Left renal pelvis (tissue), 4 donors: ENCODE measurements around the gene TEX51. TPM values are rescaled to one million over a fixed set of nuclear protein-coding genes. Genes with fewer than 3 reads are reported as not detected.

Experiments
- DNase-seq, 4 donors: peaks; one replicate each; pipeline ENCODE4 v3.0.0-alpha.2; 2013; ENCODE audit warnings: low read depth in 4 of 4, low spot score in 3 of 4
- polyA plus RNA-seq, 4 donors: library from polyadenylated mRNA; unstranded; fragments of 120-200 nt; gene quantifications; one replicate each; pipeline ENCODE4 v1.2.1, GENCODE V29; 2013; ENCODE audit not compliant: insufficient read length in 4 of 4

The TEX51 gene
- polyA plus RNA-seq, 4 donors = not detected

GRCh38 chr2:126890551-126891450, 7.9 kb upstream of the TEX51 start:
- DNase-seq = no peak

DNA sequence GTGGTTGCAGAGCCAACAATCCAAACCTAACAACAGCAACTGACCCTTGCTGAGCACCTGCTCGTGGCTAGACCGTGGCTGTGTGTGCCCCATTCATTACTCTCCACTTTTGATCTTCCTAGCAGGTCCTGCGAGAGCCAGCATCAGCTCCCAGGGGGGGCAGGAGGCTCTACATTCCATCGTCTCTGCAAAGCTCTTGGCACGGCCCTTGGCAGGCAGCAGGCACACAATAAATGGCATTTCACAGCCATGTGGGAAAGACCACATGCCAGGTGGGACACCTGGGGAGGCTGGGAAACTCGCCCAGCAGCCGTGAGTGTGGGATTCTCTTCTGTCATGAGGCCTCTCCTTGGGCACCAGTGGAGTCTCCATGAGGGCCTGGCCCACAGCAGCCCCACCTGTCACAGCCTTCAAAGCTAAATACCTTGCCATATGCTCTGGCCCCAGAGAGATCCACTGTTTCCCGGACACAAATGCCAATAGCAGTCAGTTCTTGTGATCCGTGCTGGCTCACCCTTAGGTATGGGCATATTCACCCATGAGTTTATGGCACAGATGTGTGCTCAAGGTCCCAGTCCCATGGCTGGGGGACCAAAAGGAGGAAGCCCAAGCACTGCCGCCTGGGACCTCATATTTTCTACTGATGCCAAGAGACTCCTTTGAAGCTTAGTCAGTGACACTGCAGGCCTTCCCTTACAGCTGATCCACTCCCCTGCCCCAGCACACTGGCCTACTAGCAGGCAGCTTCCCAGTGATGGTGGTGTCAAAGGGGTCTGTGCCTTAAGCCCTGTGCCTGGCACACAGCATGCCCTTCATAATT, 6.8 kb upstream of the TEX51 start:
- DNase-seq = no peak

GRCh38 chr2:126893153-126893552, 5.5 kb upstream of the TEX51 start:
- no peak for DNase-seq

GRCh38 chr2:126893606-126894005, 5.1 kb upstream of the TEX51 start:
- DNase-seq = no peak

- DNase-seq = no peak
Measured at GRCh38 chr2:126894082-126894481, 4.6 kb upstream of the TEX51 start.

GRCh38 chr2:126894585-126895182, 4.0 kb upstream of the TEX51 start:
- DNase-seq = no peak

DNA sequence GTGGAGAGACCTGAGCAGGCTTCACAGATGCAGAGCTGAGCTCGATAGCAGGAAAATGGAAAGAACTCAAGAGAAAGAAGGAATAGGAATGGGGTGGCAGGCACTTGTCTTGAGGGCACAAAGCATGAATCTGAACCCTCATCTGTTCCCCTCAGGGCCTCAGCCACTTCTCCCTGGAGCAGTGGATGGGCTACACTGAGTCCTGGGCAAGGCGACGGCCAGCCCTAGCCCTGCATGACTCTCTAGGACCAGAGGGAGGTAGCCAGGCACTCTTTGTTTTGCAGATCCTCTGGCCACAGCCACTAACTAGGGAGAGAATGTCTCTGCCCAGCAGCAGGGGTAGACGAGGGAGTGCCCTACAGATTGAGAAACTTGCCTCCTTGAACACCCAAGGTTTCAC, 3.4 kb upstream of the TEX51 start:
- no peak for DNase-seq

DNA sequence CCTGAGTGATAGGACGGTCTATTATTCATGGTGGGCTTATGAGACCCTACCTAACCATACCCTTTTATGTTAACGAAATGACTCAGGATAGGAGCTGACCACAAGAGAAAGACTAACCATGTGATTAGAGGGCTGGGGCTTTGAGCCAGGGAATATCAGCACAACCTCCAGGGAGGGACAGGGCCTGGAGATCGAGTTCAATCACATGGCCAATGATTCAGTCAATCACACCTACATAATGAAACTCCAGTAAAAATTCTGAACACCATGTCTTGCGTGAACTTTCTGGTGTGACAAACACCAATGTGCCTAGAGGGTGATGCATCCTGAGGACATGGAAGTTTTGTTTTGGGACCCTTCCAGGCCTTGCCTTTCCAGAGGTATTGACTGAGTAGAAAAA, 2.2 kb upstream of the TEX51 start:
- DNase-seq = no peak

GRCh38 chr2:126899616-126900185, 1.0 kb downstream of the TEX51 start:
- DNase-seq = no peak

DNA sequence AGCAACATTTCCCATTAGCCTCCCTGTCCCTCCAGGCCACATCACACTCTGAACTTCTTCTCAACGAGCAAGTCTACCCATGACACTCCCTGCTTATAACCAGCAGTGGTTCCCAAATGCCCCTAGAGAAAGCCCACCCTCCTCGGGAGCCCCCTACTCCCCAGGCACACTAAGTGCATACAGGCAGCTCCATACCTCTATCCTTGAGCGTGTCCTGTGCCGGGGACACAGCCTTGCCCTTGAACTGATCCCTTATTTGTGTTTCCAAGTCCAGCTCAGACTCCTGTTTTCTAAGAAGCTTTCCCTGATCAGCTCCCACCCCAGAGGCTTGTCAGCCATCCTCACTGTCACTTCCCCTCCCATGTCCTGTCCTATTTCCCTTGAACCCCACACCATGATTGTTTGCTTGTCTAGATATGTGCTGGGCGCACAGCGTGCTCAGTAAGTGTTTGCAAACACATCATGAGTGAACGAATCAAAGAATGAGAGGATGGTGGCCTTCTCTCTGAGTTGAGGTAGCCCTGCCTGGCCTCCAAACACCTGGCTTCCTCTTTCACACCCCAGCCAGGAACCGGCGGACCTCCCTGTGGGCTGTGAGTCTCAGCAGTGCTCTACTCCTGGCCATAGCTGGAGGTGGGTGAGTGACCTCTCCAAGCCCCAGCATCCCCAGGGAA, 2.1 kb downstream of the TEX51 start:
- no peak for DNase-seq

DNA sequence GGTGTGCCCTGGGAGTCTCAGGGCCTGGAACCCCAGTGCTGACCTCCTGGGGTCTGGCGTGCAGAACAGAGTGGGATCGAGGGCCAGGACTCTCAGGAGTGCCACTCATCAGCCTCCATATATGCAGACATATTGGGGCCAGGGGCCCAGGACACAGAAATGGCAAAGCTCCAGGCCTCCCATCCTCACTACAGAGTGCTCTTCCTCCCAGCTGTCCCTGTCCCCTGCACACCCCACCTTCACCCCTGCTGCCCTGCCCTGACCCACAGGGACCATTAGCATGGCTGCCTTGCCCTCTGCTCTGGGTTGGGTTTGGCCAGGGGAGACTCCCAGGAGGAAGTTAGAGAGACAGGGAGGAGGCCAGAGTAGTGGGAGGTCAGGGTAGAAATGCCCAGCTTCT, 2.8 kb downstream of the TEX51 start:
- DNase-seq = no peak

DNA sequence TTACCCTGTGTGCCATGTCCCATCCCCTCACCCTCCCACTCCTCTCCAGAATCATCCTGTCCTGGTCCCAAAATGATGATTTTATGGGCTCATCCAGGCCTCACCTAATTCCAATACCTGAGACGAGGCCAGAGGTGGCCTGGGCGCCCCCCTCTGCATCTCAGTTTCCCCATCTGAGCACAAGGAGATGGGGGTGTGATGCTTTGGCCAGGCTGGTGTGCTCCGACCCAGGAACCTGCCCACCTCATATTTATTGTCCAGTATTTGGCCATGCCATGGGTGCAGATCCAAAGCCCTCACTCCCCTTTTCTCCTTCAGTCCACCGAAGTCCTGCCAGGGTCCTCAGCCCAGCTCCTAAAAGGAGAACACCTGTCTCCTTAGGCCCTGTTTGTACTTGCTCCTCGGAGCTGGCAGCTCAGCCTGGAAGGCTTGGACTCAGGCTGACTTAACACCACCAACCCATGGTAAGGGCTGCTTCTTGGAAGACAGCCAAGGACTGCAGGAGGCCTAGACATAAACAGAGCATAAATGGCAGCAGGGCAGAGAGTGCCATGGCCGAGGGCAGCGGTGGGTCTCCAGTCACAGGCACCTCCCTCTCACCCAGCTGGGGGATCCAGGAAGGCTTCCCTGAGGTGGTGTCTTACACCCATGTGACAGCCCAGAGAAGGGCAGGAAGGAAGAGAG, 3.6 kb downstream of the TEX51 start:
- DNase-seq = no peak

DNA sequence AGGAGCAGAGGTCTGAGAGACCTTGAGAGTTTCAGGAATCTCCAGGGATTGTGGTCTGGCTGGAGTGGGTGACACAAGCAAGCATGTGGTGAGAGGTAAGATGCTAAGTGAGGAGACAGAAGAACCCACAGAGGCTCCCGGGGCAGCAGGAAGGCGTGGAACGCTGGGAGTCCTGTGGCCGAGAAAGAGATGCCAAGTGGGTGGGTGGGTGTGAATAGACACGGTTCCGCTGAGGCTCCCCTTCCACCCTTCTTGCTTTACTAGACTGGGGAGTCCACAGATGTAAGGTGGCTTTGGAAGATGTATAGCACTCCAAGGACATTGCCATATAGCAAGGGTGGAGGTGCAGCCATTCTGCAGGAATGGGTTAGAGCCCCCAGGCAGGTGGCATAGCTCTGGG, 4.2 kb downstream of the TEX51 start:
- DNase-seq = no peak

- no peak for DNase-seq
Measured at GRCh38 chr2:126905991-126906390, 7.3 kb downstream of the TEX51 start.

DNA sequence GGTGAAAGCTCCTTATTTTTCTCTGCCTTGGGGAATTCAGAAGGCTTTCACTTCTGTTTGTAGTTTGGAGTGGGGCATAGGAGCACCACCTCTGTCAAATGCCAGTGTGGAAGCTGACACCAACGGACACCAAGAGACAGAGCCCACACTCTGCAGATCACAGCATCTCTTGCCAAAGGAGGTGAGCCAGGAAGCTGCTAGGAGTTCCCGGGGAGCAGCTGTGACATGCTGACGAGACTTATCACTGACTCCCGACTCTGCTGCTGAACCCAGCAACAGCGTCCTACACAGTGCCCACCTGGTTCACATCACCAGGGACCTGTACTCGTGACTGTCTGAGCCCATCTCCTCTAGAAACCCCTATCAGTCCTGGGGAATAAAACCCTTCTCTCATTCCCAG, 8.1 kb downstream of the TEX51 start:
- no peak for DNase-seq

DNA sequence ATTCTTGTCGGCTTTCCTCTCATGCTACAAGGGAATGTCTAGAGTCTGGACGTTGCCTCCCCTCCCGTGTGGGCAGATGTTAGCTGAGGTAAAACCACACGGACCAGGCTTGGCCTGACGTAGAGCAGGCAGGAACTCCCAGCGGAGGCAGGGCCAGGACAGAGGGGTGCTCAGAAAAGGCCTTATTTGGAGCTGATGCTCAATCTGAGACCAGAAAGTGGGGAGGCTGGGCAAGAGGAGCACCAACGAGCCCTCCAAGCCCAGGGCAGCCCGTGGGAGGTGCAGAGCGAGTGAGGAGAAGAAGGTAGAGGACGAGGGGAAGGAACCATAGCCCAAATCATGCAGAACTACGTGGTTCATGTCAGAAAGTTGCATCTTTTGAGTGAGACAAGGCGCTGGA, 9.0 kb downstream of the TEX51 start:
- DNase-seq = no peak

GRCh38 chr2:126908721-126909177, 10.1 kb downstream of the TEX51 start:
- DNase-seq = no peak

DNA sequence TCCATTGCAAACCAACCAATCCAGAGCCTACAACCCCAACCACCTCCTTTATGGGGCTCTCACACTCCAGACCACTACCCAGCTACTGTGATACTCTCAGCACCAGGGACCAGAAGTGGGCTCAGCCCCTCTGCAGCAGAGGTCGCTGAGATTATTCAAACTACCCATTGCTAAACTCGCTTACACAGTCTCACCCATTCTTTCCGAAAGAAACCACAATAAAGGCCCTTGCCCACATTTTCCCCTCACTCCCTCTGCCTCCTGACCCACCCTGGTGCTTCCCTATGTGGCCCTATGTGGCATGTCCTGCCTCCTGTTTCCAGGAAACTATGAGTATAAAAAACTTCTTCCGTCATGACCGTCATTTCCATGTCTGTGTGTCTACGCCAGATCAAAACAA, 10.7 kb downstream of the TEX51 start:
- DNase-seq = no peak

DNA sequence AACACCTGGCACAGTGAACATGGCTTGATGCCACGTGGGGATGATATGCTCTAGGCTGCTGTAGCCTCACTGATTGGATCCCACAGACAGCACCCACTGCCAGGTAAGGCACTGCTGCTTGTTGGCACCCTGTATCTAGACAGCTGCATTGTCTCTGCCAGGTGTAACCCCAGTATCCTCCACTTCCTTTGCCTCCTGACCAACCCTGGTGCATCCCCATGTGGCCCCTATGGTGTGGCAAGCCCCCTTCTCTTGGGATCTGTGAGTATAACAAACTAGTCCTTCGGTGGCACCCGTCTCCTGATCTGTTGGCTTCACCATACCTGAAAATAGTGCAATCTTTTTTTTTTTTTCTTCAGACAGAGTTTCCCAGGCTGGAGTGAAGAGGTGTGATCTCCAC, 11.1 kb downstream of the TEX51 start:
- no peak for DNase-seq

DNA sequence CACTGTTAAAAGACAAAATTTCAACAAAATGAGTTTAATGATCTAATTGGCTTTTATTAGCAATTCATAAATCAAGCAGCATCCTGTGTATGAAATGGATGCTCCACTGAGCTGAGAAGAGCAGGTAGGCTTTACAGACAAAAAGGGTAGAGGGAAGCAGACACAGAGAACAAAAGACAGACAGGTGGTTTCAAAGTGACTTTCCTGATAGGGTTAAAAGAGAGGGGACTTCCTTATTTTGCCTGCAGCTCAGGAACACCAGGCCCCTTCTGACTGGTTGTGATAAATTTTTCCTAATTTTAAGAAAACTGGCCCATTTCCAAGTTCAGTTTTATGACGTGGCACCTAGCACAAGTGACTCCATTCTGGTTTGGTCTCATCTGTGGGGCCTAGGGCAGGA, 11.9 kb downstream of the TEX51 start:
- no peak for DNase-seq
